ENCODE measurements around the gene GYPB.
"Not testable (repeated sequence)": the region's sequence is repeated elsewhere in the genome, so short reads cannot be mapped to it uniquely, and the experiment has no call there.

Gene GYPB

GRCh38 chr4:144019277-144019676 is at the start of gene GYPB:
TSS of gene GYPB (minus strand) at chr4:144019380. CDS start at chr4:144019287, 93 bp downstream.
- DNase-seq (ENCODE audit: low read depth), result not testable (repeated sequence)

- DNase-seq (ENCODE audit: low read depth), result not testable (repeated sequence)
These were observed 42.4 kb upstream of the GYPB start for GRCh38 chr4:144061556-144061955.

DNA sequence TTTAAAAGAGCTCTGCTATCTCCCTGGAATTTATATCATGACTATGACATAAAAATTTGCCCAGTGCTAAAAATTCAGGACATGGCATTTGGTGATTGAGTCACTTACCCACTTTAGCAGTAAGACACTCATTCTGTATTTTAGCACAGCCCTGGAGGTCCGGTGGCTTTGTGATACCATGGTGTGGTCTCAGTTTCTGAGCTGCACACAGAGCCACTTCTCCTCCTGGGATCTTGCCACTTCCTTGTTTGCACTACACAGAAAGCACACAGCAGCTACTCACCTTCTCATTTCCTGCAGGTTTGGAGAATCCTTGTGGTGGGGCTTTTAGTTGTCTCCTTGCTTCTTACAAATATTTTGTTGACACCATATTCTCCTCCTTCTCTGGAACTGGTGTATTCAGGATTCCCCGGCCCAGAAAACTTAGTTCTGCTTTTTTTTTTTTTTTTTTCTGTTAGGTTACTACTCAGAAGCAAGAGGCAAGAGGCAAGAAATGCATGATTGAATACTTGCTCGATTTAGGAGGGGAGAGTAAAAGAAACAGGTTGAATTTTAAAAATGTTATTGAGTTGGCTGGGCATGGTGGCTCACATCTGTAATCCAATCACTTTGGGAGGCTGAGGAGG is 41.2 kb upstream of the GYPB start:
- not testable (repeated sequence) for DNase-seq (ENCODE audit: low read depth)

GRCh38 chr4:144056800-144057199 is 37.6 kb upstream of the GYPB start:
- DNase-seq (ENCODE audit: low read depth), result no peak

- not testable (repeated sequence) for DNase-seq (ENCODE audit: low read depth)
These were observed 36.2 kb upstream of the GYPB start for GRCh38 chr4:144055336-144055735.

DNA sequence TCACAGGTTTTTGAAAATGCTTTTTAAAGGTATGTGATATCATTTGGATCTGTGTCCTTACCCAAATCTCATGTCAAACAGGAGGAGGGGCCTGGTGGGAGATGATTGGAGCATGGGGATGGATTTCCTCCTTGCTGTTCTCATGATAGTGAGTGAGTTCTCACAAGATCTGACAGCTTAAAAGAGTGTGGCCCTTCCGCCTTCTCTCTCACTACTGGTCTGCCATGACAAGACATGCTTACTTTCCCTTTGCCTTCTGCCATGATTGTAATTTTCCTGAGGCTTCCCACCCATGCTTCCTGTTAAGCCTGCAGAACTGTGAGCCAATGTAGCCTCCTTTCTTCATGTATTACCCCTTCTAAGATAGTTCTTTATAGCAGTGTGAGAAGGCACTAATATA is 32.3 kb upstream of the GYPB start:
- DNase-seq (ENCODE audit: low read depth), result not testable (repeated sequence)

- DNase-seq (ENCODE audit: low read depth), result not testable (repeated sequence)
These were observed 31.5 kb upstream of the GYPB start for GRCh38 chr4:144050631-144051030.

DNA sequence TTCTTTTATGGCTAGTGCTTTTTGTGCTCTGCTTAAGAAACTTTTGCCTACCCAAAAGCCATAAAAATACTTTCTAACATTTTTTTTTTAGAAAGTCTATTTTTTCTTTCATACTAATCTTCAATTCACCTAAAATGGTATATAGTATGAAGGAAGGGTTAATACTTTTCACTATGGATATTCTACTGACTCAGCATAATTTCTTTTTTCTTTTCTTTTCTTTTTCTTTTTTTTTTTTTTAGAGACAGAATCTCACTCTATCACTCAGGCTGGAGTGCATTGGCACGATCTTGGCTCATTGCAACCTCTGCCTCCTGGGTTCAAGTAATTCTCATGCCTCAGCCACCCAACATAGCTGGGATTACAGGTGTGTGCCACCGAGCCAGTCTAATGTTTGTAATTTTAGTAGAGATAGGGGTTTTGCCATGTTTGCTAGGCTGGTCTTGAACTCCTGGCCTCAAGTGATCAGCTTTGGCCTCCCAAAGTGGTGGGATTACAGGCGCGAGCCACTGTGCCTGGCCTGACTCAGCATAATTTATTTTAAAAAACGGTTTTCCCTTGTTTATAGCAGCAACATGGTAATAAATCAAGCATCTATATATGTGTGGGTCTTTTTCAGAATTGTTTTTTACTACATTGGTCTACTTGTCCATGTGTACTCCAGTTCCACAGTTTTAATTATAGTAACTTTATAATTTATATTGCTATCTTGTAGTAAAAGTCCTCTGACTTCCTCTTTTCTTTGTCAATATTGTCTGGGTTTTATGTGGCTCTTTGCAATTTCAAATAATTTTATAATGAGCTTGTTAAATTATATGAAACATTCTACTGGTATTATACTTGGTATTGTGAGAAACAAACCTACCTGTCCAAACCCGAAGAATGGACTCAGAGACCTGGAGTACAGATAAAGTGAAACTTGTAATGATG is 30.6 kb upstream of the GYPB start:
- not testable (repeated sequence) for DNase-seq (ENCODE audit: low read depth)

GRCh38 chr4:144044936-144045335 is 25.8 kb upstream of the GYPB start:
- DNase-seq (ENCODE audit: low read depth), result peak; percentile 40

- DNase-seq (ENCODE audit: low read depth), result not testable (repeated sequence)
These were observed 13.4 kb upstream of the GYPB start for GRCh38 chr4:144032580-144032979.

DNA sequence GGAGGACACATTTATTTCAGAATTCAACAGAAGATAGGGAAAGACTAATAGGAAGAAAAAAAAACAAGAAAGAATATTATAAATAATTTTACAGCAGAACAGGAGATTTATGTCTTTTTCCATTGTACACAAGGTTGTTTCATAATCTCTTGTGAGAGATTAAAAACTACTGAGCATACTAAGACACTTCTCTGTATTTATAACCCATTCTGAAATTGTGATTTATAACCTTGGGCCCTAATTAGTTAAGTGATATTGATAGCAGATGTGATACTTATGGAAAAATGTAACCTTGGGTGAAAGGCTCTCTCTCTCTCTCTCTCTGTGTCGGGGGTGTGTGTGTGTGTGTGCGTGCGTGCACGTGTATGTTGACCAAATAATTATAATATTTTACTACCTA is 12.7 kb upstream of the GYPB start:
- not testable (repeated sequence) for DNase-seq (ENCODE audit: low read depth)

DNA sequence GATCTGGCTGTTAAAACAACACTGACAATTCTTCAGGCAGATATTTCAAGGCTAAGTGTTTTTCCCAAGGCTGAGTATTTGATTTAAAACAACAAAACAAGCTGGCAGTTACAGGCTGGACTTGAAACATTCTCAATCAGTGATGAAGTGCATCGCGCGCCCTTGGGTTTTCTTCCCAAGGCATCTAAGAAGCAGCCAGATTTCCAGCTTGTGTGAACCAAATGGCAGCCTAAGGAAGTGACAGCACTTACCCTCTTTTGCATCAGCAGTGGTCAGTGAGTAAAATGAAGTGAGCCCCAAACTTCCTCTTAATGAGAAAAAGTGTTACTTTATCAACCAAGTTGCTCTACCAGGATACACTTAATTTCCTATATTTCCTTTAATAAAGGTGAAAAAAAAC is 12.2 kb upstream of the GYPB start:
- DNase-seq (ENCODE audit: low read depth), result not testable (repeated sequence)

GRCh38 chr4:144030708-144031107 is 11.5 kb upstream of the GYPB start:
- DNase-seq (ENCODE audit: low read depth), result not testable (repeated sequence)

- not testable (repeated sequence) for DNase-seq (ENCODE audit: low read depth)
These were observed 7.5 kb upstream of the GYPB start for GRCh38 chr4:144026682-144027081.

DNA sequence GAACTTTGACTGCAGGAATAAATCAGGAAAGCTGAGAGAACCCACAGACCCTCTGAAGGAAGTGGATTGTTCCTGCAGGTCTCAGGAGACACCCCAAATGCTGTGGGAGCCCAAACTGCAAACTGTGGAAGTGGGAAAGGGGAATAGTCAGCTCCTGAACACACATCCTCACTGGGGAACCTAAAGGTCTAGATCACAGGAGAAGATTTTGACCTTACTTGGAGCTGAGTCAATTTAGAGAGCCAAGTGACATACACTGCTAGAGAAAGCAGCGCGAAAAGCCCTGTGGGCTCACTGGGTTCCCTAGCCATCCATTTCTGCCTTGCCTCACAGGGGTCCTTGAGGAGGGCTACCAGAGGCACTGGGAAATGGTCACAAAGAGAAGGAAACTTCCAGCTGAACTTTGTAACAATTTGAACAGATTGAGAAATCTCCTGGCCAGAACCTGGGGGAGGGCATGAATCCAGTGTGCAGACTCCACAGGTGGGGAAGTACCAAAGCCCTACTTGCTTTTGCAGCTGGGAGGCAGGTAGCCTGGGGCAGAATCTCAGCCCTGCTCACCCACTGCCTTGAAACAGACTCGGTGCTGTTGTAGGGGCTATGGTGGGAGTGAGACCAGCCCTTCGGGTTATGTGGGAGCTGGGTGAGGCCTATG is 5.3 kb upstream of the GYPB start:
- DNase-seq (ENCODE audit: low read depth), result not testable (repeated sequence)

DNA sequence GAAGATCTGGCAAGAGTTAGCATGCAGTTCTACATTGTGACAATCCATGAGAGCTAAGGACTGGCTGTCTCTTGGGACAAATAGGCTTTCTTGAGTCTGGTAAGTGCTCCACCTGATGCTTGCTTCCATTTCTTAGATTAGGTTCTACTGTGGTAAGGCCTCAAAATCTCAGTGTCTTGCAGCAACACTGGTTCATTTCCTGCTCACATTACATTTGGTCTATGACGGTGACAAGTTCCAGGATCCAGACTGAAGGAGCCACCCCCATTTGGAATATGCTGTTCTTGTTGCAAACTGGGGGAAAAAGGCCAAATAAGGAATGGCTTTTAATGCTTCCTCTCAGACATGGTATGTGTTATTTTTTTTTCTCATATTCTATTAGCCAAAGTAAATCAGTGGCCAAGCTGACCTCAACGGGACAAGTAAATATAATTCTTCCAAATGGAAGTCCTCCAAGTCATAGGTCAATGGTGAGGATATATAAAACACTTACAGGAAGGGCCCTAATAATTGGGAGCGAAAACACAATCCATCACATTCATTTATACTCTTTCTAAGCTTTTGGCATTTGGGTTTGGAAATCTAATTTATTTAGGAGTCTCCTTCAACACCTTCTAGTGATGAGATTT is 3.7 kb upstream of the GYPB start:
- not testable (repeated sequence) for DNase-seq (ENCODE audit: low read depth)

DNA sequence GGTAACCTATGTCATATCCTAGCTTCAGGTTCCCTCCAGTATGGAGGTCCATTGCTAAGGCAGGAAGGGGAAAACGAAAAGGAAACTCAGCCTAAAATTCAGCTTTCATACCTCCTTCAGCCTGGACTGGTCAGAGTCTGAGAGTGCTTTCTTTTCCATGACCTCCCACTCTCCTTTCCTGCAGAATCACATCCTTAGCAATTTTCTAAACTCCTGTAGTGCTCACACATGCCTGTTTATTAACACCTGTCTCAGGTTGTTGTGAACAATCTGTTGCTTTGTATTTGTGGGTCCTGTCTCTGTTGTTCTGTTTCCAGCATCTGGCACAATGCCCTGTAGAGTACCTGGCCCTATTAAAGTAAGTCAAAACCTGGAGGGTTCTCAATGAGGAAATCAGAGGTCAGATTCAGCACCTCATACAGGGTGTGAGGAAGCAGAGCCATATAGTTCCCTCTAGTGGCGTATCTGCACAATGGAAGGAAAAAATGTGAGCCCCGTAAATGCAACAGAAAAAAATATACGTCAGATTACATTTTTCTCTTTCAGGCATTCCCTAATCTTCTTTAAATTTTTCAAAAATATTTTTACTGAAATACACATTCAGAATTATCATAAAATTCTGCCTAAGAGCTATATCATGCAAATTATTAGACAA is 2.3 kb upstream of the GYPB start:
- peak; percentile 31 for DNase-seq (ENCODE audit: low read depth)

DNA sequence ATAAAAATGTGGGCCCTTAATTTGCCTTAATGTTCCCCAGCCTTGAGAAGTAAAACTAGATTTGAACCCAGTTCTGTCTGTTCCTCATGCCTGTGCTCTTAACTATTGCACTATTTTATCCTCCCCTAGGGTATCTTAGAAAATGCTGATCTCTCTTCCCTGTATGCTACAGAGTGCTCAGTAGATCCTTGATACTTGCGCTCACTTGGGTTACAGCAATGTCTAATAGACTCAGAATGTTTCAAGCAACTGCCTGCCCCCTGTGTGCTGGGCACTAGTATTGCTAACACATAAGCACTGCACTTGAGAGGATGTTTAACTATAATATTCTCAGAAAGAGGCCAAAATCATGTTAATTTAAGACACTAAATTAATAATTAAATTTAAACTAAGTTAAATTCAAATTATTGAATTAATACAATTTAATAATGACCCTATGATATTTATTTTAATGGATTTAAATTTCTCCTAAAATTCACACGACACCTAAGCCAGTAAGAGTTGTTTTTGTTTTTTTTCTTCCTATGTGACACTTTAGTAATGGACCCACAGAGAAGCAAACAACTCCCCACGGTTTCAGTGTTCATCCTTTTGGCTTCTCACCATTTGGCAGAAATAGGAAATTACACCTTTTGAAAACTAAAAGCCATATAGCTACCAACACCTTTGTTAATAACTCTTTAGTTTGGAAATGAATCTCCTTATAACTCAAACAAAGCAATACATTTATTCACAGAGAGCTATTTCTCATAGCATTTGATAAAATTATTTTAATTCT is 768 bp downstream of the GYPB start:
- DNase-seq (ENCODE audit: low read depth), result not testable (repeated sequence)

DNA sequence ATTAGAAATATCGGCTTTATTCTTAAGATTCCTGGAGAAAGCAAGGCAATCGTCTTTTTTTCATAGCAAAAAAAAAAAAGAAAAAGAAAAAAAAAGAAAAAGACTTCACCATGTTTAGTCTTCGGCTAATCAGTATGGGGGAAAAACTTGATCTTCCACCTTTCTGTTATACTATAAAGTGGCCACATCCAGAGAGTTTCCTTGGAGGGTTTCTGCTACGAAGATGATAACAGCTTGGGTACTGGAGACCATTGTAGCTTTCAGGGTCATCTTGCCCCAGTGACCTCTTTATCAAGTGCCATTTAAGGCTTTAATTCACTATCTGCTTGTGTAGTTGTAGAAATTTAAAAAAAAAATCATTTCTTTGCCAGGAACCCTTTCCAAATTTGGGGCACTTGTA is 1.9 kb downstream of the GYPB start:
- not testable (repeated sequence) for DNase-seq (ENCODE audit: low read depth)

DNA sequence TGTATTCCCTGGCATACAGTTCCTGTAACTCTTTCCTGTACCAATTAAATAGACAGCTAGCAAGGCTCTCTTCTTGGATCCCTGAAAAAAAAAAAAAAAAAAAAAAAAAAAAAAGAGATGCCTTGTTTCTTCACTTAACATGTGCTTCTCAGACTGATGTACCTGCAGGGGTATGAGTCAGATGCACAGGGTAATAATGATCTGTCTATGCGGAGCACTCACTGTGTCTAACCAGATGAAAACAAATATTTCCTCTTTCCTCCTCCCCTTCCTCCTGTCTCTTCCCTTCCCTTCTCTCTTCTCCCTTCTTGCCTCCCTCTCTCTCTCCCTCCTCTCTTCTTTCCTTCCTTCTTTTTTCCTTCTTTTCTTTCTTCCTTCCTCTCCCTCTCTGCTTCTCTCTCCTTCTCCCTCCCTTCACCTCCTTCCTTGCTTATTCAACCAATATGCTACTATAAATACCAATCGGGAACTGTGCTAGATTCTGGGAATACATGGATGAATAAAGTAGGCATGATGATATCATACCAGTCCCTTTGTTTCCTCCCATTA is 3.0 kb downstream of the GYPB start:
- not testable (repeated sequence) for DNase-seq (ENCODE audit: low read depth)
